Kidney capillary endothelial cell (primary cell): ENCODE data around the gene EPHX1.
"Not testable (repeated sequence)": the region's sequence is repeated elsewhere in the genome, so short reads cannot be mapped to it uniquely, and the experiment has no call there.

Source experiments
- DNase-seq: peaks from one replicate; pipeline ENCODE4 v3.0.0-alpha.2; 2018; ENCODE audit warnings: low spot score

The EPHX1 gene

GRCh38 chr1:225816643-225817538 lies 7.0 kb downstream of the EPHX1 start:
- DNase-seq = no peak

GRCh38 chr1:225817611-225818061 lies 7.7 kb downstream of the EPHX1 start:
- DNase-seq = peak; percentile 12

- DNase-seq = no peak
These were observed 8.3 kb downstream of the EPHX1 start for GRCh38 chr1:225818229-225818628.

- no peak for DNase-seq
These were observed 9.6 kb downstream of the EPHX1 start for GRCh38 chr1:225819346-225820192.

- no peak for DNase-seq
These were observed 10.7 kb downstream of the EPHX1 start for GRCh38 chr1:225820522-225821120.

GRCh38 chr1:225822655-225823403 lies 12.9 kb downstream of the EPHX1 start:
- DNase-seq = no peak

GRCh38 chr1:225823811-225824261 lies 13.9 kb downstream of the EPHX1 start:
- no peak for DNase-seq

GRCh38 chr1:225824533-225824941 lies 14.6 kb downstream of the EPHX1 start:
- no peak for DNase-seq

- no peak for DNase-seq
These were observed 15.2 kb downstream of the EPHX1 start for GRCh38 chr1:225825078-225825477.

GRCh38 chr1:225825607-225826007 lies 15.7 kb downstream of the EPHX1 start:
- no peak for DNase-seq

GRCh38 chr1:225827076-225827475 lies 17.2 kb downstream of the EPHX1 start:
- no peak for DNase-seq

- no peak for DNase-seq
These were observed 18.9 kb downstream of the EPHX1 start for GRCh38 chr1:225828706-225829345.

GRCh38 chr1:225830841-225831240 lies 20.9 kb downstream of the EPHX1 start:
- DNase-seq = no peak

GRCh38 chr1:225834417-225835329 lies 24.7 kb downstream of the EPHX1 start:
- no peak for DNase-seq

- no peak for DNase-seq
These were observed 25.9 kb downstream of the EPHX1 start for GRCh38 chr1:225835856-225836255.

GRCh38 chr1:225836296-225836695 lies 26.4 kb downstream of the EPHX1 start:
- DNase-seq = not testable (repeated sequence)

GRCh38 chr1:225838793-225839192 lies 28.9 kb downstream of the EPHX1 start:
- DNase-seq = no peak

- no peak for DNase-seq
These were observed 30.3 kb downstream of the EPHX1 start for GRCh38 chr1:225840223-225840610.

- no peak for DNase-seq
These were observed 30.8 kb downstream of the EPHX1 start for GRCh38 chr1:225840713-225841112.

GRCh38 chr1:225842074-225842473 lies 32.1 kb downstream of the EPHX1 start:
- DNase-seq = no peak
